WTC11 (cell line): ENCODE results near the gene DDRGK1. TPM values are rescaled to one million over a fixed set of nuclear protein-coding genes. Genes with fewer than 3 reads are reported as not detected.

Experiments used
- ATAC-seq: fragments of 200-7000 bp; cut with Tn5 transposase; 2 replicates; pipeline ENCODE4 v1.10.0; 2021; ENCODE audit warnings: mild to moderate bottlenecking, moderate library complexity
- CTCF ChIA-PET: fragments of 300-600 bp; sonication (Branson Sonifier 250); formaldehyde crosslinking; loops from one replicate; lab custom pipeline; 2021; ENCODE audit warnings: antibody characterized with exemption; lab: Charles Lee
- POLR2A ChIA-PET: fragments of 350-600 bp; sonication (Branson Sonifier 250); formaldehyde crosslinking; loops from one replicate; lab custom pipeline; 2021; ENCODE audit warnings: antibody characterized with exemption; lab: Charles Lee
- DNase-seq: peaks from one replicate; pipeline ENCODE4 v3.0.0; 2021; ENCODE audit warnings: low spot score
- H3K27ac Mint-ChIP-seq: 2 replicates; pipeline ENCODE4 v1.8.0; 2021; ENCODE audit warnings: mixed read lengths
- H3K27me3 Mint-ChIP-seq: 2 replicates; pipeline ENCODE4 v1.8.0; 2021; ENCODE audit warnings: low read depth, mild to moderate bottlenecking, moderate library complexity, mixed read lengths
- H3K36me3 Mint-ChIP-seq: 2 replicates; pipeline ENCODE4 v1.8.0; 2021; ENCODE audit warnings: mixed read lengths
- H3K4me1 Mint-ChIP-seq: 2 replicates; pipeline ENCODE4 v1.8.0; 2022; ENCODE audit warnings: mixed read lengths
- H3K4me3 Mint-ChIP-seq: 2 replicates; pipeline ENCODE4 v1.8.0; 2021; ENCODE audit warnings: mild to moderate bottlenecking, moderate library complexity, mixed read lengths
- H3K9me3 Mint-ChIP-seq: 2 replicates; pipeline ENCODE4 v1.8.0; 2021; ENCODE audit warnings: mixed read lengths
- ELF4 ChIP-seq: sonication (generic); formaldehyde crosslinking; IDR thresholded peaks from 2 replicates; pipeline ENCODE4 v1.8.1; 2022; ENCODE audit warnings: low read depth, mild to moderate bottlenecking, moderate library complexity, missing genetic modification reagents
- ZBTB21 ChIP-seq: sonication (generic); formaldehyde crosslinking; IDR thresholded peaks from 2 replicates; pipeline ENCODE4 v1.8.1; 2023; ENCODE audit warnings: mild to moderate bottlenecking, missing genetic modification reagents, borderline replicate concordance
- ZNF423 ChIP-seq: fragments of 250-450 bp; sonication (Bioruptor Pico); IDR thresholded peaks from 2 replicates; pipeline ENCODE4 v2.1.2; 2022; ENCODE audit warnings: mild to moderate bottlenecking, moderate library complexity
- total RNA-seq: library from RNA; stranded (reverse); gene quantifications from 3 replicates; pipeline ENCODE4 v1.2.3, GENCODE V29; 2021
- TF ChIP-seq, protein P1 (sequence below): sonication (generic); formaldehyde crosslinking; conservative IDR thresholded peaks from 2 replicates; pipeline ENCODE4 v1.8.1; 2023; ENCODE audit warnings: mild to moderate bottlenecking, low read depth, missing genetic modification reagents, moderate library complexity
- TF ChIP-seq, protein P2 (sequence below): sonication (generic); formaldehyde crosslinking; IDR thresholded peaks from 2 replicates; pipeline ENCODE4 v1.8.1; 2023; ENCODE audit warnings: mild to moderate bottlenecking, moderate library complexity, missing genetic modification reagents
- TF ChIP-seq, protein P3 (sequence below): sonication (generic); formaldehyde crosslinking; IDR thresholded peaks from 2 replicates; pipeline ENCODE4 v1.8.1; 2022; ENCODE audit warnings: mild to moderate bottlenecking, moderate library complexity, missing genetic modification reagents
- TF ChIP-seq, protein P4 (sequence below): sonication (generic); formaldehyde crosslinking; IDR thresholded peaks from 2 replicates; pipeline ENCODE4 v1.8.1; 2023; ENCODE audit warnings: mild to moderate bottlenecking, missing genetic modification reagents, borderline replicate concordance
- TF ChIP-seq, protein P5 (sequence below): sonication (generic); formaldehyde crosslinking; IDR thresholded peaks from 2 replicates; pipeline ENCODE4 v1.8.1; 2023; ENCODE audit warnings: mild to moderate bottlenecking, missing genetic modification reagents, moderate library complexity
- TF ChIP-seq, protein P6 (sequence below): sonication (generic); formaldehyde crosslinking; IDR thresholded peaks from 2 replicates; pipeline ENCODE4 v1.8.0; 2022; ENCODE audit warnings: mild to moderate bottlenecking, missing genetic modification reagents
- TF ChIP-seq, protein P7 (sequence below): sonication (generic); formaldehyde crosslinking; IDR thresholded peaks from 2 replicates; pipeline ENCODE4 v1.8.1; 2022; ENCODE audit warnings: low read depth, mild to moderate bottlenecking, moderate library complexity, missing genetic modification reagents, borderline replicate concordance

The DDRGK1 gene
- total RNA-seq, 1 experiment from 2014 or later: 46.4 TPM

DNA sequence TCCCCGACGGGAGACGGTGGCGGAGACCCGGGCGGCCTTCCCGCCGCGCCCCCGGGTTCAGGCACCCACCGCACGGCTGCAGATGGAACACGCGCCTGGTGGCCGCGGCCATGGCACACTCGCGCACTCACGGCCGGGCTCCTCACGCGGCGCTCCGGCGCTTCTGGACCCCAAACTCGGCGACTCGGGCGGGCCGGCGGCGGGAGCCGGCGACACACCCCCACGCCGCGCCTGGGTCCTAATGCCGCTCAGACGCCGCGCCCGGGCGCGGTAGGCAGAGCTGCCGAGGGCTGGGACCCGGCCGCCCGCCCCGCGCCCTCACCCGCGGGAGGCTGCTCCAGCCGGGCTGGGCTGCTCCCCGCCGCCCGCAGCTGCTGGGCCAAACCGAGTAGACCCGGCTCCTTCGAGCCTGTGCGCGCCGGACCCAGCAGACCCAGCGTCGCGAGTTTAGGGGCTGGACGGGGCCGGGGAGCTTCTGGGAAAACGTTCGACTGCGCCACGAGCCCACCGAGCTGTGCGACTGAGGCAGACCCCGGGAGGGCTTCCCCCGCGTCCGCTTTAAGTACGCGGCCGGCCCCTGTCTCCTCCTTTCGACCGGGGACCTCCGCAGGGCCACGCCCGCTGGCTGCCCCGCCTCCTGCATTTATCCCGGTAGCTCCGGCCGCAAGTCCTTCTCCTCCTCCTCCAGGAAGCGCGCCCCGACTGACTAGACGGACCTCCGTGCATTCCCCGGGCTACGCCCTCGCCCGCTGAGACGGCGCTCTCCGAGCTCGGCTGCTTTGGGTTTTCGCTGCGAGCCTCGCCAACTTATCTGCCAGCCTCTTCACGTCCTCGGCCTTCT, 34.8 kb upstream of the DDRGK1 start, which contains the start of gene SLC4A11 (continued):
- TF ChIP-seq, protein P1, sequence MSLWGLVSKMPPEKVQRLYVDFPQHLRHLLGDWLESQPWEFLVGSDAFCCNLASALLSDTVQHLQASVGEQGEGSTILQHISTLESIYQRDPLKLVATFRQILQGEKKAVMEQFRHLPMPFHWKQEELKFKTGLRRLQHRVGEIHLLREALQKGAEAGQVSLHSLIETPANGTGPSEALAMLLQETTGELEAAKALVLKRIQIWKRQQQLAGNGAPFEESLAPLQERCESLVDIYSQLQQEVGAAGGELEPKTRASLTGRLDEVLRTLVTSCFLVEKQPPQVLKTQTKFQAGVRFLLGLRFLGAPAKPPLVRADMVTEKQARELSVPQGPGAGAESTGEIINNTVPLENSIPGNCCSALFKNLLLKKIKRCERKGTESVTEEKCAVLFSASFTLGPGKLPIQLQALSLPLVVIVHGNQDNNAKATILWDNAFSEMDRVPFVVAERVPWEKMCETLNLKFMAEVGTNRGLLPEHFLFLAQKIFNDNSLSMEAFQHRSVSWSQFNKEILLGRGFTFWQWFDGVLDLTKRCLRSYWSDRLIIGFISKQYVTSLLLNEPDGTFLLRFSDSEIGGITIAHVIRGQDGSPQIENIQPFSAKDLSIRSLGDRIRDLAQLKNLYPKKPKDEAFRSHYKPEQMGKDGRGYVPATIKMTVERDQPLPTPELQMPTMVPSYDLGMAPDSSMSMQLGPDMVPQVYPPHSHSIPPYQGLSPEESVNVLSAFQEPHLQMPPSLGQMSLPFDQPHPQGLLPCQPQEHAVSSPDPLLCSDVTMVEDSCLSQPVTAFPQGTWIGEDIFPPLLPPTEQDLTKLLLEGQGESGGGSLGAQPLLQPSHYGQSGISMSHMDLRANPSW: no peak
- TF ChIP-seq, protein P2, sequence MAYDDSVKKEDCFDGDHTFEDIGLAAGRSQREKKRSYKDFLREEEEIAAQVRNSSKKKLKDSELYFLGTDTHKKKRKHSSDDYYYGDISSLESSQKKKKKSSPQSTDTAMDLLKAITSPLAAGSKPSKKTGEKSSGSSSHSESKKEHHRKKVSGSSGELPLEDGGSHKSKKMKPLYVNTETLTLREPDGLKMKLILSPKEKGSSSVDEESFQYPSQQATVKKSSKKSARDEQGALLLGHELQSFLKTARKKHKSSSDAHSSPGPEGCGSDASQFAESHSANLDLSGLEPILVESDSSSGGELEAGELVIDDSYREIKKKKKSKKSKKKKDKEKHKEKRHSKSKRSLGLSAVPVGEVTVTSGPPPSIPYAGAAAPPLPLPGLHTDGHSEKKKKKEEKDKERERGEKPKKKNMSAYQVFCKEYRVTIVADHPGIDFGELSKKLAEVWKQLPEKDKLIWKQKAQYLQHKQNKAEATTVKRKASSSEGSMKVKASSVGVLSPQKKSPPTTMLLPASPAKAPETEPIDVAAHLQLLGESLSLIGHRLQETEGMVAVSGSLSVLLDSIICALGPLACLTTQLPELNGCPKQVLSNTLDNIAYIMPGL: no peak; the same call in 1 of the 2 replicates
- TF ChIP-seq, protein P3, sequence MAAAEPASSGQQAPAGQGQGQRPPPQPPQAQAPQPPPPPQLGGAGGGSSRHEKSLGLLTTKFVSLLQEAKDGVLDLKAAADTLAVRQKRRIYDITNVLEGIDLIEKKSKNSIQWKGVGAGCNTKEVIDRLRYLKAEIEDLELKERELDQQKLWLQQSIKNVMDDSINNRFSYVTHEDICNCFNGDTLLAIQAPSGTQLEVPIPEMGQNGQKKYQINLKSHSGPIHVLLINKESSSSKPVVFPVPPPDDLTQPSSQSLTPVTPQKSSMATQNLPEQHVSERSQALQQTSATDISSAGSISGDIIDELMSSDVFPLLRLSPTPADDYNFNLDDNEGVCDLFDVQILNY (CRISPR knock-in tag): peak; percentile 56; the same call in 1 of the 2 replicates
- TF ChIP-seq ZBTB21 (CRISPR knock-in tag): no peak
- TF ChIP-seq, protein P4, sequence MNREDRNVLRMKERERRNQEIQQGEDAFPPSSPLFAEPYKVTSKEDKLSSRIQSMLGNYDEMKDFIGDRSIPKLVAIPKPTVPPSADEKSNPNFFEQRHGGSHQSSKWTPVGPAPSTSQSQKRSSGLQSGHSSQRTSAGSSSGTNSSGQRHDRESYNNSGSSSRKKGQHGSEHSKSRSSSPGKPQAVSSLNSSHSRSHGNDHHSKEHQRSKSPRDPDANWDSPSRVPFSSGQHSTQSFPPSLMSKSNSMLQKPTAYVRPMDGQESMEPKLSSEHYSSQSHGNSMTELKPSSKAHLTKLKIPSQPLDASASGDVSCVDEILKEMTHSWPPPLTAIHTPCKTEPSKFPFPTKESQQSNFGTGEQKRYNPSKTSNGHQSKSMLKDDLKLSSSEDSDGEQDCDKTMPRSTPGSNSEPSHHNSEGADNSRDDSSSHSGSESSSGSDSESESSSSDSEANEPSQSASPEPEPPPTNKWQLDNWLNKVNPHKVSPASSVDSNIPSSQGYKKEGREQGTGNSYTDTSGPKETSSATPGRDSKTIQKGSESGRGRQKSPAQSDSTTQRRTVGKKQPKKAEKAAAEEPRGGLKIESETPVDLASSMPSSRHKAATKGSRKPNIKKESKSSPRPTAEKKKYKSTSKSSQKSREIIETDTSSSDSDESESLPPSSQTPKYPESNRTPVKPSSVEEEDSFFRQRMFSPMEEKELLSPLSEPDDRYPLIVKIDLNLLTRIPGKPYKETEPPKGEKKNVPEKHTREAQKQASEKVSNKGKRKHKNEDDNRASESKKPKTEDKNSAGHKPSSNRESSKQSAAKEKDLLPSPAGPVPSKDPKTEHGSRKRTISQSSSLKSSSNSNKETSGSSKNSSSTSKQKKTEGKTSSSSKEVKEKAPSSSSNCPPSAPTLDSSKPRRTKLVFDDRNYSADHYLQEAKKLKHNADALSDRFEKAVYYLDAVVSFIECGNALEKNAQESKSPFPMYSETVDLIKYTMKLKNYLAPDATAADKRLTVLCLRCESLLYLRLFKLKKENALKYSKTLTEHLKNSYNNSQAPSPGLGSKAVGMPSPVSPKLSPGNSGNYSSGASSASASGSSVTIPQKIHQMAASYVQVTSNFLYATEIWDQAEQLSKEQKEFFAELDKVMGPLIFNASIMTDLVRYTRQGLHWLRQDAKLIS (CRISPR knock-in tag): no peak
- TF ChIP-seq, protein P5, sequence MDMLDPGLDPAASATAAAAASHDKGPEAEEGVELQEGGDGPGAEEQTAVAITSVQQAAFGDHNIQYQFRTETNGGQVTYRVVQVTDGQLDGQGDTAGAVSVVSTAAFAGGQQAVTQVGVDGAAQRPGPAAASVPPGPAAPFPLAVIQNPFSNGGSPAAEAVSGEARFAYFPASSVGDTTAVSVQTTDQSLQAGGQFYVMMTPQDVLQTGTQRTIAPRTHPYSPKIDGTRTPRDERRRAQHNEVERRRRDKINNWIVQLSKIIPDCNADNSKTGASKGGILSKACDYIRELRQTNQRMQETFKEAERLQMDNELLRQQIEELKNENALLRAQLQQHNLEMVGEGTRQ (CRISPR knock-in tag): no peak

DNA sequence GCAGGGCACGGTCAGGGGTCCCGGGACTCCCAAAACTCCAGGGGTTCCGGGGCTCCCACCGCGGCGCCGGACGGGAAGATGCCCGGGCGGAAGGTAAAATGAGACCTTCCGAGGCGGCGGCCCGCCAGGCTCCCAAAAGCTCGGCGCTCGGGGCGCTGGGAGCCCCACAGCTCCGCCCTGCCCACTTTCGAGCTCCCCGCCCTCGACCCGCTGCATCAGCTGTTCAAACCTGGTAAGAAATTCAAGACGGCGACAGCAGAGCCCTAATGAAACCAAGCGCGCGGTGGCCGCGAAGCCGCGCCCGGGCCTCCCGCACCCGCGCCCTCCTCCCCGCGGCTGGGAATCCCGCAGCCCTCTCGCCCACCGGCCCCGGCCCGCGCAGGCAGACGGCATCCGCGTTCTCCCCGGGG, 34.1 kb upstream of the DDRGK1 start:
- CTCF ChIA-PET: interaction anchor here (0.6 to 3.6 kb wide), 8 partner anchors 10 to 185 kb away, joined by 3 to 92 read pairs (median 6); no protein-coding TSS in a partner anchor
- peaks cover 26% of the 10 kb centered on the region for H3K4me1 Mint-ChIP-seq
- H3K27ac Mint-ChIP-seq: no peak overlapping the region
- H3K36me3 Mint-ChIP-seq: no peaks in the 10 kb centered on the region
- TF ChIP-seq, protein P6, sequence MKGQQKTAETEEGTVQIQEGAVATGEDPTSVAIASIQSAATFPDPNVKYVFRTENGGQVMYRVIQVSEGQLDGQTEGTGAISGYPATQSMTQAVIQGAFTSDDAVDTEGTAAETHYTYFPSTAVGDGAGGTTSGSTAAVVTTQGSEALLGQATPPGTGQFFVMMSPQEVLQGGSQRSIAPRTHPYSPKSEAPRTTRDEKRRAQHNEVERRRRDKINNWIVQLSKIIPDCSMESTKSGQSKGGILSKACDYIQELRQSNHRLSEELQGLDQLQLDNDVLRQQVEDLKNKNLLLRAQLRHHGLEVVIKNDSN: peak; percentile 13; the same call in 1 of the 2 replicates
- TF ChIP-seq ZNF423 (CRISPR knock-in tag): no peak
- TF ChIP-seq ELF4 (CRISPR knock-in tag): no peak; the same call in 1 of the 2 replicates
- TF ChIP-seq, protein P7, sequence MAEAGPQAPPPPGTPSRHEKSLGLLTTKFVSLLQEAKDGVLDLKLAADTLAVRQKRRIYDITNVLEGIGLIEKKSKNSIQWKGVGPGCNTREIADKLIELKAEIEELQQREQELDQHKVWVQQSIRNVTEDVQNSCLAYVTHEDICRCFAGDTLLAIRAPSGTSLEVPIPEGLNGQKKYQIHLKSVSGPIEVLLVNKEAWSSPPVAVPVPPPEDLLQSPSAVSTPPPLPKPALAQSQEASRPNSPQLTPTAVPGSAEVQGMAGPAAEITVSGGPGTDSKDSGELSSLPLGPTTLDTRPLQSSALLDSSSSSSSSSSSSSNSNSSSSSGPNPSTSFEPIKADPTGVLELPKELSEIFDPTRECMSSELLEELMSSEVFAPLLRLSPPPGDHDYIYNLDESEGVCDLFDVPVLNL: 0 out of 2 replicates have a peak, but pooled peaks have one; percentile 11
- TF ChIP-seq, all 79 proteins: peak for 2
- Mint-ChIP-seq H3K27me3 (peaks cover 56% of the 10 kb centered on the region), H3K4me3 (peak overlapping the region; percentile 75), H3K9me3 (no peaks in the 10 kb centered on the region)
- DNase-seq (peak; percentile 69), ATAC-seq (peak; percentile 9)
- POLR2A ChIA-PET: interaction anchor here (1.3 to 2.0 kb wide), 4 partner anchors 11 to 30 kb away, joined by 3 to 25 read pairs (median 6); partner anchors contain the start of gene ITPA
